Esophagus squamous epithelium (tissue), 5 donors: ENCODE results near the gene HCFC1. TPM values are rescaled to one million over a fixed set of nuclear protein-coding genes. Genes with fewer than 3 reads are reported as not detected.
A peak's percentile ranks its signal among the peaks of the same experiment; 100 is the strongest.

Experiments
- DNase-seq: peaks from one replicate; lab custom pipeline; 2025; lab: John Stamatoyannopoulos, UW
- H3K27ac ChIP-seq, 4 donors: fragments of 200-600 bp; sonication (generic); one replicate each; pipeline ENCODE4 v1.5.1; 2016 to 2019; ENCODE audit warnings: mild to moderate bottlenecking in 1 of 4
- H3K27me3 ChIP-seq, 4 donors: fragments of 200-600 bp; sonication (generic); 1 replicate in 3 of 4; 2 replicates in 1 of 4; pipeline versions ENCODE4 v1.5.1 to v1.6.0; 2017 to 2021; ENCODE audit warnings: antibody characterized with exemption in 1 of 4
- H3K36me3 ChIP-seq, 3 donors: fragments of 200-600 bp; sonication (generic); one replicate each; pipeline ENCODE4 v1.5.1; 2016 to 2019
- H3K4me1 ChIP-seq, 3 donors: fragments of 200-600 bp; sonication (generic); one replicate each; pipeline ENCODE4 v1.5.1; 2017 to 2019
- H3K4me3 ChIP-seq, 4 donors: fragments of 200-600 bp; sonication (generic); 1 replicate in 3 of 4; 2 replicates in 1 of 4; pipeline ENCODE4 v1.5.1; 2016 to 2019; ENCODE audit warnings: mild to moderate bottlenecking in 2 of 4, moderate library complexity in 1 of 4
- H3K9me3 ChIP-seq, 3 donors: fragments of 200-600 bp; sonication (generic); one replicate each; pipeline ENCODE4 v1.5.1; 2016 to 2019
- CTCF ChIP-seq, 6 experiments: fragments of 450-650 bp in 4 of 6; fragments of 200-600 bp in 2 of 6; sonication (generic) in 2 of 6; IDR thresholded peaks; one replicate each; pipeline ENCODE4 v1.5.1; 2016 to 2019; ENCODE audit warnings: antibody characterized with exemption in 6 of 6, mild to moderate bottlenecking in 4 of 6, moderate library complexity in 4 of 6
- POLR2A ChIP-seq, 4 donors: fragments of 450-650 bp; IDR thresholded peaks; one replicate each; pipeline ENCODE4 v1.6.1; 2017; ENCODE audit warnings: antibody characterized with exemption in 4 of 4, mild to moderate bottlenecking in 4 of 4, moderate library complexity in 3 of 4
- WGBS, 2 donors: methylation state at CpG; one replicate each; pipeline ENCODE4 v1.1.5; 2018; 5-methylcytosine and 5-hydroxymethylcytosine counted together
- intact Hi-C: fragments of 100-400 bp; cut with DNase I; formaldehyde crosslinking; loops from one replicate; pipeline ENCODE4 v1.15.0; 2022
- total RNA-seq, 4 donors: library from RNA; depleted of rRNA; stranded (reverse); fragments of >200 nt; gene quantifications; one replicate each; pipeline ENCODE4 v1.1.0, GENCODE V29; 2016
- donor health status: DM: yes; HTN: yes; CAD: no.

Gene HCFC1
- total RNA-seq, 4 donors from 2014 or later = 22.2 to 54.0 (median 37.0) TPM

- Histone ChIP-seq H3K27me3 (no peaks in the 10 kb centered on the region), H3K9me3 (no peaks in the 10 kb centered on the region), H3K4me3 (no peak overlapping the region), H3K4me1 (peaks cover 0 to 33% (median 0%) of the 10 kb centered on the region in 3 donors), H3K36me3 (peaks cover 19 to 65% (median 30%) of the 10 kb centered on the region in 3 donors), H3K27ac (peak overlapping the region in 3 of 4 donors; percentile 34 to 77 (median 59))
- TF ChIP-seq POLR2A (IDR thresholded peaks at IDR 0.05) (no peak), CTCF (IDR thresholded peaks at IDR 0.05) (no peak)
- intact Hi-C loops = no loop called here
- 100% methylated on average over 1 of the region's 19 CpGs; no CpG with 5 or more reads in 1 of the 2 donors for WGBS, 2 donors
- DNase-seq = no peak
Measured at GRCh38 chrX:153950127-153950526, 21.5 kb downstream of the HCFC1 start.

GRCh38 chrX:153948847-153949805 is 22.5 kb downstream of the HCFC1 start:
- no peaks in the 10 kb centered on the region for H3K9me3 ChIP-seq
- intact Hi-C loops = loop anchor here (5.0 kb wide), 1 partner anchor 182 kb away; no protein-coding TSS in a partner anchor
- peak overlapping the region; percentile 5 to 77 (median 58) for H3K27ac ChIP-seq
- DNase-seq = no peak
- no peak overlapping the region for H3K4me3 ChIP-seq
- WGBS, 2 donors = 57 to 68% methylated on average over 1 to 11 of the region's 30 CpGs
- no peaks in the 10 kb centered on the region for H3K27me3 ChIP-seq
- H3K36me3 ChIP-seq = peaks cover 19 to 55% (median 30%) of the 10 kb centered on the region in 3 donors
- no peak for TF ChIP-seq CTCF (IDR thresholded peaks at IDR 0.05)
- TF ChIP-seq POLR2A (IDR thresholded peaks at IDR 0.05) = no peak
- peaks cover 0 to 36% (median 0%) of the 10 kb centered on the region in 3 donors for H3K4me1 ChIP-seq

- peak overlapping the region; percentile 39 to 77 (median 68) for H3K27ac ChIP-seq
- no peak for DNase-seq
- TF ChIP-seq POLR2A (IDR thresholded peaks at IDR 0.05) (no peak), CTCF (IDR thresholded peaks at IDR 0.05) (no peak)
- no peaks in the 10 kb centered on the region for H3K27me3 ChIP-seq
- H3K36me3 ChIP-seq = peaks cover 19 to 47% (median 25%) of the 10 kb centered on the region in 3 donors
- H3K9me3 ChIP-seq = no peaks in the 10 kb centered on the region
- peaks cover 0 to 28% (median 0%) of the 10 kb centered on the region in 3 donors for H3K4me1 ChIP-seq
- 80 to 82% methylated on average over 2 to 5 of the region's 10 CpGs for WGBS, 2 donors
- intact Hi-C loops = loop anchor here (5.0 kb wide), 1 partner anchor 181 kb away; no protein-coding TSS in a partner anchor
- H3K4me3 ChIP-seq = no peak overlapping the region
Measured at GRCh38 chrX:153948002-153948466, 23.6 kb downstream of the HCFC1 start.

GRCh38 chrX:153947009-153947769 is 24.4 kb downstream of the HCFC1 start:
- Histone ChIP-seq H3K9me3 (no peaks in the 10 kb centered on the region), H3K27me3 (no peaks in the 10 kb centered on the region), H3K4me3 (no peak overlapping the region), H3K4me1 (peaks cover 0 to 25% (median 0%) of the 10 kb centered on the region in 3 donors), H3K36me3 (peaks cover 13 to 38% (median 20%) of the 10 kb centered on the region in 3 donors), H3K27ac (peak overlapping the region in 3 of 4 donors; percentile 59 to 77 (median 77))
- no peak for DNase-seq
- peak; percentile 61 to 82 (median 78) for TF ChIP-seq CTCF (IDR thresholded peaks at IDR 0.05)
- no peak for TF ChIP-seq POLR2A (IDR thresholded peaks at IDR 0.05)
- WGBS, 2 donors = 49 to 56% methylated on average over 7 to 10 of the region's 19 CpGs
- intact Hi-C loops = loop anchor here (5.0 kb wide), 1 partner anchor 180 kb away; no protein-coding TSS in a partner anchor
